Activated naive CD4-positive, alpha-beta T cell treated with anti-CD3 and anti-CD28 coated beads, Interleukin-2, amount 50 U/mL, for 72 hours (primary cell): Measurements from ENCODE around the gene PSMB7. TPM values are rescaled to one million over a fixed set of nuclear protein-coding genes. Genes with fewer than 3 reads are reported as not detected.

Experiments used
- ATAC-seq, 2 donors: fragments of 150-1000 bp; cut with Tn5 transposase; 2 replicates each; pipeline ENCODE4 v1.10.0; 2021; ENCODE audit warnings: mild to moderate bottlenecking in 2 of 2, moderate library complexity in 2 of 2
- DNase-seq, 2 donors: peaks; one replicate each; pipeline ENCODE4 v3.0.0; 2021 to 2022; ENCODE audit warnings: low spot score in 2 of 2
- H3K27ac Mint-ChIP-seq, 2 donors: one replicate each; pipeline ENCODE4 v1.8.0; 2022; ENCODE audit warnings: mild to moderate bottlenecking in 2 of 2, mixed read lengths in 2 of 2
- H3K36me3 Mint-ChIP-seq, 2 donors: one replicate each; pipeline ENCODE4 v1.8.0; 2022; ENCODE audit warnings: mixed read lengths in 2 of 2
- H3K9me3 Mint-ChIP-seq, 2 donors: one replicate each; pipeline ENCODE4 v1.8.0; 2022; ENCODE audit warnings: mixed read lengths in 2 of 2
- total RNA-seq, 2 donors: library from RNA; stranded (reverse); gene quantifications; one replicate each; pipeline ENCODE4 v1.2.3, GENCODE V29; 2022

The PSMB7 gene
- total RNA-seq, 2 donors from 2014 or later: 158 to 167 TPM

- H3K36me3 Mint-ChIP-seq: no peaks in the 10 kb centered on the region
- ATAC-seq: no peak
- H3K27ac Mint-ChIP-seq: no peak overlapping the region
- DNase-seq: no peak
- H3K9me3 Mint-ChIP-seq: no peaks in the 10 kb centered on the region
Observed at GRCh38 chr9:124398191-124398935, 16.9 kb downstream of the PSMB7 start.

GRCh38 chr9:124395826-124396225 lies 19.4 kb downstream of the PSMB7 start:
- no peak for ATAC-seq
- no peak overlapping the region for H3K27ac Mint-ChIP-seq
- H3K9me3 Mint-ChIP-seq: no peaks in the 10 kb centered on the region
- H3K36me3 Mint-ChIP-seq: no peaks in the 10 kb centered on the region
- DNase-seq: no peak

- Mint-ChIP-seq H3K9me3 (no peaks in the 10 kb centered on the region), H3K36me3 (no peaks in the 10 kb centered on the region), H3K27ac (peak overlapping the region in 1 of 2 donors; percentile 78)
- no peak for DNase-seq
- peak in 1 of 2 donors; percentile 17 for ATAC-seq
Observed at GRCh38 chr9:124394596-124394995, 20.6 kb downstream of the PSMB7 start.

GRCh38 chr9:124394167-124394566 lies 21.1 kb downstream of the PSMB7 start:
- Mint-ChIP-seq H3K27ac (peak overlapping the region; percentile 46 to 78), H3K36me3 (no peaks in the 10 kb centered on the region), H3K9me3 (no peaks in the 10 kb centered on the region)
- DNase-seq (no peak), ATAC-seq (peak; percentile 72 to 87)

- ATAC-seq: peak; percentile 46 to 83
- no peaks in the 10 kb centered on the region for H3K36me3 Mint-ChIP-seq
- no peak for DNase-seq
- H3K9me3 Mint-ChIP-seq: no peaks in the 10 kb centered on the region
- H3K27ac Mint-ChIP-seq: no peak overlapping the region
Observed at GRCh38 chr9:124392871-124393460, 22.3 kb downstream of the PSMB7 start.

GRCh38 chr9:124392254-124392870 lies 22.9 kb downstream of the PSMB7 start:
- H3K9me3 Mint-ChIP-seq: no peaks in the 10 kb centered on the region
- DNase-seq (no peak), ATAC-seq (no peak)
- H3K27ac Mint-ChIP-seq: no peak overlapping the region
- no peaks in the 10 kb centered on the region for H3K36me3 Mint-ChIP-seq

GRCh38 chr9:124390794-124391658 lies 24.2 kb downstream of the PSMB7 start:
- no peak for DNase-seq
- Mint-ChIP-seq H3K9me3 (no peaks in the 10 kb centered on the region), H3K27ac (no peak overlapping the region), H3K36me3 (no peaks in the 10 kb centered on the region)
- no peak for ATAC-seq

GRCh38 chr9:124389146-124389939 lies 25.9 kb downstream of the PSMB7 start:
- Mint-ChIP-seq H3K36me3 (no peaks in the 10 kb centered on the region), H3K27ac (peak overlapping the region in 1 of 2 donors; percentile 25), H3K9me3 (no peaks in the 10 kb centered on the region)
- ATAC-seq (no peak), DNase-seq (no peak)

GRCh38 chr9:124388275-124389048 lies 26.8 kb downstream of the PSMB7 start:
- H3K9me3 Mint-ChIP-seq: no peaks in the 10 kb centered on the region
- ATAC-seq (no peak), DNase-seq (no peak)
- peaks cover 3 to 4% of the 10 kb centered on the region in 2 donors for H3K36me3 Mint-ChIP-seq
- peak overlapping the region; percentile 25 to 81 for H3K27ac Mint-ChIP-seq

- no peaks in the 10 kb centered on the region for H3K9me3 Mint-ChIP-seq
- DNase-seq (no peak), ATAC-seq (no peak)
- H3K27ac Mint-ChIP-seq: no peak overlapping the region
- H3K36me3 Mint-ChIP-seq: peaks cover 7 to 9% of the 10 kb centered on the region in 2 donors
Observed at GRCh38 chr9:124386201-124386600, 29.0 kb downstream of the PSMB7 start.

GRCh38 chr9:124385623-124386022 lies 29.6 kb downstream of the PSMB7 start:
- Mint-ChIP-seq H3K36me3 (peaks cover 7 to 9% of the 10 kb centered on the region in 2 donors), H3K27ac (no peak overlapping the region), H3K9me3 (no peaks in the 10 kb centered on the region)
- DNase-seq (no peak), ATAC-seq (no peak)

GRCh38 chr9:124384846-124385245 lies 30.4 kb downstream of the PSMB7 start:
- Mint-ChIP-seq H3K27ac (no peak overlapping the region), H3K9me3 (no peaks in the 10 kb centered on the region), H3K36me3 (peaks cover 9 to 12% of the 10 kb centered on the region in 2 donors)
- DNase-seq (no peak), ATAC-seq (no peak)

GRCh38 chr9:124384210-124384609 lies 31.0 kb downstream of the PSMB7 start:
- no peak overlapping the region for H3K27ac Mint-ChIP-seq
- peaks cover 9 to 14% of the 10 kb centered on the region in 2 donors for H3K36me3 Mint-ChIP-seq
- DNase-seq: no peak
- no peak for ATAC-seq
- H3K9me3 Mint-ChIP-seq: no peaks in the 10 kb centered on the region

- Mint-ChIP-seq H3K36me3 (peaks cover 9 to 14% of the 10 kb centered on the region in 2 donors), H3K27ac (no peak overlapping the region), H3K9me3 (no peaks in the 10 kb centered on the region)
- DNase-seq (no peak), ATAC-seq (peak; percentile 67 to 86)
Observed at GRCh38 chr9:124381170-124381945, 33.9 kb downstream of the PSMB7 start.
